ENCODE results near the gene NECAP2. TPM values are rescaled to one million over a fixed set of nuclear protein-coding genes. Genes with fewer than 3 reads are reported as not detected.
A peak's percentile ranks its signal among the peaks of the same experiment; 100 is the strongest.

The NECAP2 gene
- polyA plus RNA-seq (2012; ENCODE audit: insufficient read length, low read depth): 45.3 TPM

GRCh38 chr1:16440470-16441281 is at the start of gene NECAP2:
NECAP2 (plus strand) TSS chr1:16440724; CDS start chr1:16440762, 38 bp downstream.
- TF ChIP-seq TAF1 (IDR thresholded peaks at IDR 0.05; ENCODE audit: borderline replicate concordance, insufficient read depth, low read length) (peak; percentile 84; the same call in 1 of the 2 replicates), POLR2AphosphoS5 (IDR thresholded peaks at IDR 0.05; ENCODE audit: low read depth, low read length) (peak; percentile 86), SIN3A (IDR thresholded peaks at IDR 0.05; ENCODE audit: borderline replicate concordance, insufficient read depth, low read length) (peak; percentile 81; the same call in 1 of the 2 replicates), FOXP2 (optimal IDR thresholded peaks at IDR 0.05; ENCODE audit: borderline replicate concordance, extremely low read depth, extremely low read length, insufficient read depth) (peak; percentile 83), REST (IDR thresholded peaks at IDR 0.05; ENCODE audit: insufficient read depth in 1 of 2, low read depth in 2 of 2, low read length in 2 of 2) (0 out of 4 replicates have a peak, but pooled peaks of 1 of the 2 experiments have one; percentile 46)

GRCh38 chr1:16391411-16391810 is 49.1 kb upstream of the NECAP2 start:
- no peak for TF ChIP-seq REST (IDR thresholded peaks at IDR 0.05; ENCODE audit: insufficient read depth in 1 of 2, low read depth in 2 of 2, low read length in 2 of 2)
- no peak for TF ChIP-seq TAF1 (IDR thresholded peaks at IDR 0.05; ENCODE audit: borderline replicate concordance, insufficient read depth, low read length)
- TF ChIP-seq FOXP2 (optimal IDR thresholded peaks at IDR 0.05; ENCODE audit: borderline replicate concordance, extremely low read depth, extremely low read length, insufficient read depth): no peak
- TF ChIP-seq POLR2AphosphoS5 (IDR thresholded peaks at IDR 0.05; ENCODE audit: low read depth, low read length): no peak
- no peak for TF ChIP-seq SIN3A (IDR thresholded peaks at IDR 0.05; ENCODE audit: borderline replicate concordance, insufficient read depth, low read length)

GRCh38 chr1:16392740-16393569 is 47.6 kb upstream of the NECAP2 start:
- no peak for TF ChIP-seq SIN3A (IDR thresholded peaks at IDR 0.05; ENCODE audit: borderline replicate concordance, insufficient read depth, low read length)
- TF ChIP-seq REST (IDR thresholded peaks at IDR 0.05; ENCODE audit: insufficient read depth in 1 of 2, low read depth in 2 of 2, low read length in 2 of 2): no peak
- TF ChIP-seq FOXP2 (optimal IDR thresholded peaks at IDR 0.05; ENCODE audit: borderline replicate concordance, extremely low read depth, extremely low read length, insufficient read depth): no peak
- no peak for TF ChIP-seq POLR2AphosphoS5 (IDR thresholded peaks at IDR 0.05; ENCODE audit: low read depth, low read length)
- no peak for TF ChIP-seq TAF1 (IDR thresholded peaks at IDR 0.05; ENCODE audit: borderline replicate concordance, insufficient read depth, low read length)

GRCh38 chr1:16393570-16394521 is 46.7 kb upstream of the NECAP2 start:
- no peak for TF ChIP-seq REST (IDR thresholded peaks at IDR 0.05; ENCODE audit: insufficient read depth in 1 of 2, low read depth in 2 of 2, low read length in 2 of 2)
- TF ChIP-seq SIN3A (IDR thresholded peaks at IDR 0.05; ENCODE audit: borderline replicate concordance, insufficient read depth, low read length): no peak
- TF ChIP-seq POLR2AphosphoS5 (IDR thresholded peaks at IDR 0.05; ENCODE audit: low read depth, low read length): no peak
- no peak for TF ChIP-seq FOXP2 (optimal IDR thresholded peaks at IDR 0.05; ENCODE audit: borderline replicate concordance, extremely low read depth, extremely low read length, insufficient read depth)
- TF ChIP-seq TAF1 (IDR thresholded peaks at IDR 0.05; ENCODE audit: borderline replicate concordance, insufficient read depth, low read length): no peak
